IPS DF 19.7 (cell line): Measurements from ENCODE around the gene TAS2R10.
"Not testable (repeated sequence)": the region's sequence is repeated elsewhere in the genome, so short reads cannot be mapped to it uniquely, and the experiment has no call there.

Source experiments
- DNase-seq: peaks from one replicate; pipeline ENCODE4 v3.0.0-alpha.2; 2013; ENCODE audit warnings: low read depth, low spot score

The TAS2R10 gene

GRCh38 chr12:10826258-10826657, at the start of gene TAS2R10:
Gene TAS2R10, minus strand, starts transcription at chr12:10826358. Its CDS starts 89 bp downstream, at chr12:10826269.
- DNase-seq = no peak

- DNase-seq = no peak
Observed at GRCh38 chr12:10873378-10873777, 47.2 kb upstream of the TAS2R10 start.

GRCh38 chr12:10867381-10867780, 41.2 kb upstream of the TAS2R10 start:
- no peak for DNase-seq

- DNase-seq = no peak
Observed at GRCh38 chr12:10863512-10864218, 37.5 kb upstream of the TAS2R10 start.

GRCh38 chr12:10861366-10861765, 35.2 kb upstream of the TAS2R10 start:
- no peak for DNase-seq

GRCh38 chr12:10855807-10856206, 29.6 kb upstream of the TAS2R10 start:
- DNase-seq = no peak

GRCh38 chr12:10853776-10854175, 27.6 kb upstream of the TAS2R10 start:
- DNase-seq = no peak

GRCh38 chr12:10851243-10851858, 25.2 kb upstream of the TAS2R10 start:
- no peak for DNase-seq

GRCh38 chr12:10849425-10849878, 23.3 kb upstream of the TAS2R10 start, which contains the start of gene PRR4:
Gene PRR4, minus strand, starts transcription at chr12:10849475. Its CDS starts 38 bp downstream, at chr12:10849437.
- DNase-seq = no peak

GRCh38 chr12:10847744-10848143, 21.6 kb upstream of the TAS2R10 start:
- DNase-seq = no peak

GRCh38 chr12:10842862-10843261, 16.7 kb upstream of the TAS2R10 start:
- DNase-seq = no peak

- no peak for DNase-seq
Observed at GRCh38 chr12:10838461-10838860, 12.3 kb upstream of the TAS2R10 start.

GRCh38 chr12:10829994-10830393, 3.8 kb upstream of the TAS2R10 start:
- DNase-seq = no peak

GRCh38 chr12:10824957-10825356, 1.2 kb downstream of the TAS2R10 start:
- DNase-seq = no peak

- DNase-seq = no peak
Observed at GRCh38 chr12:10811883-10812536, 14.1 kb downstream of the TAS2R10 start.

- no peak for DNase-seq
Observed at GRCh38 chr12:10810068-10810467, 16.1 kb downstream of the TAS2R10 start, which contains the start of gene TAS2R9. Gene TAS2R9, minus strand, starts transcription at chr12:10810168. Its CDS starts 93 bp downstream, at chr12:10810075.

- DNase-seq = no peak
Observed at GRCh38 chr12:10807186-10807585, 19.0 kb downstream of the TAS2R10 start, which contains the start of gene TAS2R8. Gene TAS2R8, minus strand, starts transcription at chr12:10807286. Its CDS starts 306 bp downstream, at chr12:10806980.

GRCh38 chr12:10802587-10802986, 23.6 kb downstream of the TAS2R10 start, which contains the start of gene TAS2R7:
Gene TAS2R7, minus strand, starts transcription at chr12:10802627. Its CDS starts 57 bp downstream, at chr12:10802570.
- no peak for DNase-seq

- DNase-seq = no peak
Observed at GRCh38 chr12:10801741-10802140, 24.4 kb downstream of the TAS2R10 start.

- DNase-seq = no peak
Observed at GRCh38 chr12:10794222-10794621, 31.9 kb downstream of the TAS2R10 start.

GRCh38 chr12:10791769-10792168, 34.4 kb downstream of the TAS2R10 start:
- DNase-seq = not testable (repeated sequence)

GRCh38 chr12:10783252-10783651, 42.9 kb downstream of the TAS2R10 start:
- DNase-seq = no peak
